Astrocyte (in vitro differentiated cells and primary cell): ENCODE measurements around the gene KCND2.

ENCODE experiments used
- CTCF ChIP-seq: IDR thresholded peaks from 2 replicates; pipeline ENCODE4 v1.5.1; 2011; ENCODE audit warnings: low read depth, mild to moderate bottlenecking, inconsistent platforms, low read length, moderate library complexity; ENCODE audit not compliant: insufficient read depth
- EZH2 ChIP-seq: IDR thresholded peaks from 2 replicates; pipeline ENCODE4 v1.6.1; 2012; ENCODE audit warnings: mild to moderate bottlenecking, low read length, inconsistent platforms; ENCODE audit not compliant: insufficient read depth

GRCh38 chr7:120654241-120654640 is 381.3 kb downstream of the KCND2 start:
- TF ChIP-seq EZH2 (no peak), CTCF (no peak)
